MM.1S (cell line): Measurements from ENCODE around the gene LRRC32.

Source experiments
- CTCF ChIP-seq: fragments of 300-600 bp; sonication (generic); IDR thresholded peaks from 2 replicates; pipeline ENCODE4 v1.5.1; 2016; ENCODE audit warnings: antibody characterized with exemption, low read length, mixed read lengths
- EZH2 ChIP-seq: fragments of 300-600 bp; sonication (generic); optimal IDR thresholded peaks from 2 replicates; pipeline ENCODE3; 2017; ENCODE audit warnings: low read depth, mild to moderate bottlenecking, antibody characterized with exemption, low read length, mixed read lengths

GRCh38 chr11:76658651-76659650 is 11.6 kb downstream of the LRRC32 start:
- no peak for TF ChIP-seq CTCF
- TF ChIP-seq EZH2 = no peak
